ENCODE results near the gene WWOX.

Gene WWOX

DNA sequence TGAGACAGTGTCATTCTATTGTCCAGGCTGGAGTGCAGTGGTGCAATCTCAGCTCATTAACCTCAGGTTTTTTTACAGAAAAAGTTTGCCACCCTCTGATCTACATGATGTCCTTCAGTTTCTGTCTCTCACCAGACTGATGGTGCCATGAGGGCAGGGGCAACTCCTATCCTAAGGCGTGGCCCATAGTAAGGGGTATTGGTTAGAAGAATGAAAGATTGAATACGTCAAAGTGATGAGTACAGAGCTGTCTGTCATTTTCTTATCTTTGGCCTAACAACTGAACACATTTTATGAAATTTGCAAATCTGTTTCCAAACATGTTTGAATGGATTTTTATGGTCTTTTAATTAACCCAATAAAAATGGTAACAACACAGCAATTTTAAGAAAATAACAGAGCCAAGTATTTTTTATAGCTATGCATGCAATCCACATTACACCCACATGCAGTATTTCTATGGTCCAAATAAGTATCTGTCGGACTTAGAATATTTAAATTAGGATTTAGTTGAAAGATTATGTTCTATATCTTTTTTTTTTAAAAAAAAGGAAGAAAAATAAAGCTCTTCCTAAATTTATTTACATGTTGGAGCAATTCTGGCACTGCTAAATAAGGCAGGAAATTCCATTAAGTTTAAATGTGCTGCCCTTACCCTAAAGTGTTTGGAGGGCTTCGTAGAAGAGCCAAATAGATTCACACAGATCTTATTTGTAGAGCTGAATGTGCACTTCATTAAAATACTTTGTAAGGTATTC is 192.8 kb downstream of the WWOX start:
- DNase-seq (ENCODE audit: low read depth): no peak

DNA sequence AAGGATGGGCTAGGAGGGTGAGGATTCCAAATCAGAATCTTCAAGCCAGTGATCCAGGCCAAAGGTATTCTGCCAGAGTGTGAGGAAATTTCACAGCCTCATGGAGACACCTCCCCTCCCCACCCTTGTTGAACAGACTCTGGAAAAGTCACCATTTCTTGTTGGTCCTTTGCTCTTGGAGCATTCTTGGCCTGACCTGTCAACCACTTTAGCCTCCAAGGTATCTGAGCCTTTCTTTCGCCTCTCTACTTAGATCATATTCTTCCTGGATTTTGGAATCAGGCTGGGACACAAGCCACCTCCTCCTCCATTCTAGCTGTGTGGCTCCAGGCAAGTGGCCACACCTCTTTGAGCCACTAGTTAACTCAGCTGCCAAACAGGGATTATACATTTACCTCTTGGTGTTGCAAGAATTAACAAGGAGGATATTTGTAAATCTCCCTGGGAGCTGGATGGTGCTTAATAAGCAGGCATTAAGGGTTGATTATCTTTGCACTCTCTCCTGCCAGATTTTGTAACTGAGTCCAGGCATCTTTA is 193.5 kb downstream of the WWOX start:
- DNase-seq (ENCODE audit: low read depth): no peak
- TF ChIP-seq, protein P1, sequence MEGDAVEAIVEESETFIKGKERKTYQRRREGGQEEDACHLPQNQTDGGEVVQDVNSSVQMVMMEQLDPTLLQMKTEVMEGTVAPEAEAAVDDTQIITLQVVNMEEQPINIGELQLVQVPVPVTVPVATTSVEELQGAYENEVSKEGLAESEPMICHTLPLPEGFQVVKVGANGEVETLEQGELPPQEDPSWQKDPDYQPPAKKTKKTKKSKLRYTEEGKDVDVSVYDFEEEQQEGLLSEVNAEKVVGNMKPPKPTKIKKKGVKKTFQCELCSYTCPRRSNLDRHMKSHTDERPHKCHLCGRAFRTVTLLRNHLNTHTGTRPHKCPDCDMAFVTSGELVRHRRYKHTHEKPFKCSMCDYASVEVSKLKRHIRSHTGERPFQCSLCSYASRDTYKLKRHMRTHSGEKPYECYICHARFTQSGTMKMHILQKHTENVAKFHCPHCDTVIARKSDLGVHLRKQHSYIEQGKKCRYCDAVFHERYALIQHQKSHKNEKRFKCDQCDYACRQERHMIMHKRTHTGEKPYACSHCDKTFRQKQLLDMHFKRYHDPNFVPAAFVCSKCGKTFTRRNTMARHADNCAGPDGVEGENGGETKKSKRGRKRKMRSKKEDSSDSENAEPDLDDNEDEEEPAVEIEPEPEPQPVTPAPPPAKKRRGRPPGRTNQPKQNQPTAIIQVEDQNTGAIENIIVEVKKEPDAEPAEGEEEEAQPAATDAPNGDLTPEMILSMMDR (IDR thresholded peaks at IDR 0.05; ENCODE audit: insufficient read depth, low read depth, low read length, missing control alignments): no peak
- no peak overlapping the region for H3K4me3 ChIP-seq (ENCODE audit: low read depth, low read length)

More for the DNA sequence above, 192.8 kb downstream of the WWOX start:
- H3K4me3 ChIP-seq (ENCODE audit: low read depth, low read length): no peak overlapping the region
- TF ChIP-seq, protein P1 (IDR thresholded peaks at IDR 0.05; ENCODE audit: insufficient read depth, low read depth, low read length, missing control alignments): no peak

DNA sequence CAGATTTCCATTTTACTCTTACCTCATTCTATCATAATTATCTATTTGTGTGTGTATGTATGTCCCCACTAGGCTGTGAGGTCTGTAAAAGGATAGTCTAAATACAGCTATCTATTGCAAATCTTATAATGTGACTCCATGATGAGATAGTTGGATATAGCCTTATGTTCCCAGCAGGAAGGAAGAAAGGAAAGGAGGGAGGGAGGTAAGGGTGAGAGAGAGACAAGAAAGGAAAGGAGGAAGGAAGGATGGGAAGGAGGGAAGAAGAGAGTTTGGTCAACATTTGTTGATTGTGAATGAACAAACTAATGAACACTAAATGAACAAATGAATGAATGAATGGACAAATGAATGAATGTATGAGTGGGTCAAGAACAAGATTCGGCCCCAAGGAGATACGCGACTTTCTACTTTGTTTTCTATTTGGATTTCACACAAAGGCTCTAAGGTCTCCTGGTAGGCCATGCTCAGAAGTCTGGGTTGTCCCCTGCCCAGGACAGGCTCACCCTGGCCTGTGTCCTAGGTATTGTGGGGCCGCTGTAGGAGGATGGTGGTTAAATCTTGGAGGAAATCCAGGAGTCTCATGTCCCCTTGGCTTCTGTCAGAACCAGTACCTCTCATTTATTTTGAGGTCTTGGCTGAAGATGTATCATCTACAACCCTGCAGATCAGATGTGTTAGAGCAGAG is 195.2 kb downstream of the WWOX start:
- TF ChIP-seq, protein P1 (IDR thresholded peaks at IDR 0.05; ENCODE audit: insufficient read depth, low read depth, low read length, missing control alignments): no peak
- DNase-seq (ENCODE audit: low read depth): no peak
- H3K4me3 ChIP-seq (ENCODE audit: low read depth, low read length): no peak overlapping the region

DNA sequence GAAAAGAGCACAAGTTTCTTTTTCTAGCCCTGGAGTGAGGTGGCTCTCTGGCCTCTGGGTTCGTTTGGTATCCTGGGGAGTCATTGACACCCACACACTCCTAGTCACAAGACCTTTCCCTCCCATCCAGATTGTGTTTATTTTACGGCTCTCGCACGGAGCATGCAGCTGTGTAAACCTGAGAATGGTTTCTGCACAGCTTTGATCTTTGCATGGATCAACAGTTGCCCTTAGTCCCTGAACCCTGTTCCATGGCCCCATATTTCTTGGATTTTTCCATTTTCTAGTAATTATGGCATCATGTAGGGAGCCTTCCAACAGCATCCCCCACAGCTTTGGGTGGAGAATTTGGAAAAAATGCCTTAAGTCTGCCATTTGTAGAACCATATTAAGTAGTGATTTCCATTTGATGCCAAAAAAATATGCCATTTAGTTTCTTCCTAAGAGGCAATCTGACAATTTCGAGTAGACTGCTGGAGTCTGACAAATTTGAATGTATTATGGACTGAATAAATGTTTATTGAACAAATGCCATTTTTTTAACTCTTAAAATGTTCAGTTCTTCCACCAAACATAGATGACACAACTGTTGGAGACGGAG is 197.7 kb downstream of the WWOX start:
- TF ChIP-seq, protein P1 (IDR thresholded peaks at IDR 0.05; ENCODE audit: insufficient read depth, low read depth, low read length, missing control alignments): no peak
- H3K4me3 ChIP-seq (ENCODE audit: low read depth, low read length): no peak overlapping the region
- DNase-seq (ENCODE audit: low read depth): no peak

DNA sequence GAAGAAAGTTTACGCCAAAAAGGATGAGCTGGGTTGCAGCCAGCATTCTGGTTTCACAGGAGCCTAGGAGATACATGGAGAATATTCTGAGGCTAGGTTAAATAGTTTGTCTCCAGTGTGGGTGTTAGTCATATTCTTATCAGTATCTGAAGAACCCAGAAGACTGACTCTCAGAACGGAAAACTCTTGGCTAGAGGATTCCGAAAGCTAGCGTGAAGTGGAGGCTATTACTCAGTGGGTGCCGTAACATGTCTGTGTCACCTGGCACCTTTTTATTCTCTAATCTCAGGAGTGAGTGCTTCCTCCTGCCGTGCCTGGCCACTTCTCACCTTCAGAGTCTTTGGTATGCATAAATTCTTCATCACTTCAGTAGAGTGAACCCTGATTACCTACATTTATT is 199.5 kb downstream of the WWOX start:
- DNase-seq (ENCODE audit: low read depth): no peak
- TF ChIP-seq, protein P1 (IDR thresholded peaks at IDR 0.05; ENCODE audit: insufficient read depth, low read depth, low read length, missing control alignments): no peak
- H3K4me3 ChIP-seq (ENCODE audit: low read depth, low read length): no peak overlapping the region

DNA sequence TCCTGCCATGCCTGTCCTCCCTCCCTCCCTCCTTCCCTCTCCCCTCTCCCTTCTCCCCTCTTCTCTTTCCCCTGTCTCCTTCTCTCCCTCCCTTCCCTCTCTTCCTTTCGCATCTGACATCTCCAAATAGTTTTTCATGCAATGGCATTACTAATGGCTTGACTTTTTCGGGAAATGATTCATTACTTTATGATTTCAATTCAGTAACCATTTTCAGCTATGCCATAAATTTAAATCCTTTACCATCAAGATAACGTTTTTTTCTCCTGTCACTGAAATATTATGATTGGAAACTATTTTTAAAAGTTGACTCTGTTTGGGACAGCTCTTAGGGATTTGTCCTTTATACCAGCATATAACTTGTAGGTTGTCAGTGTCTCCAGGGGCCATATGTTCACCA is 201.0 kb downstream of the WWOX start:
- no peak for DNase-seq (ENCODE audit: low read depth)
- H3K4me3 ChIP-seq (ENCODE audit: low read depth, low read length): no peak overlapping the region
- TF ChIP-seq, protein P1 (IDR thresholded peaks at IDR 0.05; ENCODE audit: insufficient read depth, low read depth, low read length, missing control alignments): no peak
